HG03442 (cell line): ENCODE measurements around the gene KRT78.
"Not testable (repeated sequence)": the region's sequence is repeated elsewhere in the genome, so short reads cannot be mapped to it uniquely, and the experiment has no call there.

ENCODE experiments used
- ATAC-seq: cut with Tn5 transposase; IDR thresholded peaks from one replicate; pipeline ENCODE4 v1.9.1; 2021; ENCODE audit warnings: mild to moderate bottlenecking, moderate library complexity; ENCODE audit not compliant: unreplicated experiment

Gene KRT78

DNA sequence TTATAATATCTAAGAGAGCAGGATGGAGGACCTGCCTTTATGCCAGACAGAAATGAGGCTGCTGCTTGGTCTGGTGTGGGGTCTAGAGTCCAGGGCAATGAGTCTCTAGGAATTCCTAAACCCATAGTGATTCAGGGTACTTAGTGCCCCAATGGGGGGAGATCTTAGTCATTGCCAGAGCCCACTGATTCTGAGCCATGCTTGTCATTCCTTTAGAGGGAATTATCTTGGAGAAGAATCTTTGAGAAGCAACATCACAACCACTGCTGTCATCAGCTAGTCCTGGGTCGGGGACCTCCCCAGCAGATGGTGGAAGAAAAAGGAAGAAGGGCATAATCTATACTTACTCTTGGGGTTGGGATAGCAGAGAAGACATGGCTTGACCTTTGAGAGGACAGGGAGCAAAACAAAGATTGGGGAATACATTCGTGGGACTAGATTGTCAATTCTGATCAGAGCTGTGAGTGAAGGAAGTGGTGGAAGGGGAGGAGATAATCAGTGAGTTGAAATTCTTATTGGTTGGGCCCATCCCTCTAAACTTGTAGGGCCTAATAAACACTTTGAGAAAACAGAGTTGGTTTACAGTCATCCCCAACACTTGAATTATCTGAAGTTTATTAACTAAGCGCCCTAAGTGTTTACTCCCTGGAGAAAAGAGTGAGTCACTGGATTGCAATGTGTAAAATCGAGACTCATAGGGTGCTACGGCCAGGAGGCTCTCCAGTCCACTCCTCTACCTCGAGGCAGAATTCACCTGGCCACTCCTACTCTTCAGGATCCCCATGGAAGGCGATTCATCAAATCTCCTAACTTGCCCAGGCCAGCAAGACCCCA, 49.9 kb downstream of the KRT78 start:
- ATAC-seq = no peak

DNA sequence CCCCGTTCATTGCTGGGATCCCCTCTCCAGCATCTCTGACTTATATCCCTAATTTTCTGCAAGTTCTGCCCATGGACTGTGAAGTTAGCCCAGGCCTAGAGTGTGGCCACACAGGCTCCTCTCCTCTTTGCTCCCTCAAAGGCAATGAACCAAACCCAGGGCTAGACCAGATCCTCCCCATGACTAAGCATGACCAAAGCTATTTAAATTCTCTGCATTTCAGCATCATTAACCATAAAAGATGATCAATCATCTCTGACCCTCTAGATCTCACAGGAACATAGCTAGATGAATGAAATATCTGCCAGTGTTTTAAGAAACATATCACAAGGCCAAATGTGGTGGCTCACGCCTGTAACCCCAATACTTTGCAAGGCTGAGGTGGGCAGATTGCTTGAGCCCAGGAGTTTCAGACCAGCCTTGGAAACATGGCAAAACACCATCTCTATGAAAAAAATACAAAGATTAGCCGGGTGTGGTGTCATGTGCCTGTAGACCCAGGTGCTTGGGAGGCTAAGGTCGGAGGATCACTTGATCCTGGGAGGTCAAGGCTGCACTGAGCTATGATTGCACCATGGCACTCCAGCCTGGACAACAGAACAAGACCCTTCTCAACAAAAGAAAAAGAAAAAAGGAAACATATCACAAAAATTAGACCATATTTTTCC, 50.7 kb downstream of the KRT78 start:
- ATAC-seq = no peak

DNA sequence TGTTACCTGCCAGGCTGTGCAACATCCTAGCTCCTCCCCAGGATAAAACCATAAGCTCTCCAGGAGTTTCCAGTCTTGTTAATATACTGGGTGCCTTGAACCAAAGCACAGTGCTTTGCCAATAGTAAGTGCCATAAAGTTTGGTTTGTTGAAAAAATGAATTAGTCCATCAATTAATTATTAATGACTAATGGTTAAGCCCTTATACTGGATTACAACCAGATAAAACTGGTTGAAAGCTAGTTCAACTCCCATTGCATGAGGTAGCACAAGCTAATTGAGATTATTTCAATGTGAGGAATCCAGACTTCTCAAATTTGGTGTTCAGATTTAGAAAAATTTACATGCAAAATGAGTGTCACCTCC, 51.3 kb downstream of the KRT78 start:
- no peak for ATAC-seq

DNA sequence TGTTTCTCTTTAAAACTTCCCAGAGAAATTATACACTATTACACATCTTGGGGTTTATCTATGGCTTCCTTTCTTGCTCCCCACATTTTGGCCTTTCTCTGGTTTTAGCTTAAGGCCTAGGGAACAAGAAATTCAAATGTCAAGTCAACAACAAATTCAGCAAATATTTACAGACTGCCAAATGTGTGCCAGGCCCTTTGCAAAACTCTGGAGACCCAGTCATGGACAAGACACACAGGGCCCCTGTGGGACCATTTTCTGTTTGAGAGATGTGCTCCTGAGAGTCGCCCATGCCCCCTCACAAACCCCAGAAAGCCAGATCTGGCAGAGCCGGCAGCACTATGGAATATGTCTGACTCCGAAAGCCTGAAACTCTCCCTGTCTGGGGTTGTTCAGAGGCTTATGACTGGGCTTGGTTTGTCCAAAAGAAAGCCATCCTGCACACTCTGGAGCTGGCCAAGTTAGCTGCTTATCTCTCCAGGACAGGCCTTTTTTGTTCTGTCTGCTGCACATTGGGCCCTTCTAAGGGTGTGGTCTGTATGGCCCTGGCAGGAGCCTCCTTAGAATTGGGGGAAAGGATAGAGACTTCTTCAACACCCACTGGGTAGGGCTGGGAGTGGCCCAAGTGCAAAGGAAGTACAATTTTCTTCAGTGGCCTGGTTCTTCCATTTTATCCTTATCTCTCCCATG, 51.8 kb downstream of the KRT78 start:
- no peak for ATAC-seq

DNA sequence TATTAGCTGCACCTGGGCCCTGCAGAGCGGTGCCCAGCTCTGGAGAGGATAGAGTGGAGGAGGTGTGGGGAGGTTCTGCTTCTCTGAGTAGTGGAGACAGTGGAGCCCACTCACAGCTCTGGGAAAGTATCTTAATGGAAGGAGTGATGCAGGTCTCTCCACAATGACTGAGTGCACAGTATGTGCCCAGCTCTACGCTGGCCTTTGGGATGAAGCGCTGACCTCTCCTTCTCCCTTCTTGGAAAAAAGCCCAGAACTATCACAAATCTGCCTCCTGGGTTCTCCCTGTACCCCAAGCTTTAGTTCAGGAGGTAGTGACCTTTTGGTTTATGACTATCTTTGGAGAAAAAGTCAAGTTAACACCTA, 52.4 kb downstream of the KRT78 start:
- no peak for ATAC-seq

DNA sequence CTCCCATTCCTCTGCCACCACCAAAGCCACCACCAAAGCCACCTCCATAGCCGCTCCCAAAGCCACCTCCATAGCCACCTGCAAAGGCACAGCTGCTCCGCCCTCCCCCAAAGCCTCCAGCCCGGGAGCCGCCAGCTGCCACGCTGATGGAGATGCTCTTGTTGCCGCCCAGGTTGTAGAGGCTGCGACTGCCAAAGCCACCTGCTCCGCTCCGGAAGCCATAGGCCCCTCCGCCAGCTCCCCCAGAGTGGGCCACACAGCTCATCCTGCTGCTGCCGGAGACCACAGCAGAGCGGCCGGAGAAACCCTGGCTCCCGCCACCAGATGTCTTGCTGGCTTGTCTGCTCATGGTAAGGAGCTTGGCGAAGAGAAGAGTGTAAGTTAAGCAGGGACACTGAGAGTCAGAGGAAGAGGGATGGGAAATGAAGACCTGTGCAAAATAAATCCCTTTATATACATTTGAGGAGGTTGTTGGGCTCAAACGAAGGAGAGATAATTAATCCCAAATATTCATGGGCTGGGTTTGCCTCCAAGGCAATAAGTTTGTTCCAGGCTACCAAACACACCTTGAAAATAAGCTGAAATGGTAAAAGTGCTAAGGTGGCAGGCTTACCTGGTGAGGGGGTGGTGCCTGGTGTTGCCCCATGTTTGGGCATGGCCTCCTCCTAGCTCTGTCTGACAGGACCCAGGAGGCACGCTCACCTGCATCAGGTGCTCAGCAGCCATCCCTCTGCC, 52.9 kb downstream of the KRT78 start, which contains the start of gene KRT3:
KRT3 (minus strand) TSS at position 424 of the 735 bp plus-strand sequence; CDS start at position 349, 75 bp downstream.
- no peak for ATAC-seq

DNA sequence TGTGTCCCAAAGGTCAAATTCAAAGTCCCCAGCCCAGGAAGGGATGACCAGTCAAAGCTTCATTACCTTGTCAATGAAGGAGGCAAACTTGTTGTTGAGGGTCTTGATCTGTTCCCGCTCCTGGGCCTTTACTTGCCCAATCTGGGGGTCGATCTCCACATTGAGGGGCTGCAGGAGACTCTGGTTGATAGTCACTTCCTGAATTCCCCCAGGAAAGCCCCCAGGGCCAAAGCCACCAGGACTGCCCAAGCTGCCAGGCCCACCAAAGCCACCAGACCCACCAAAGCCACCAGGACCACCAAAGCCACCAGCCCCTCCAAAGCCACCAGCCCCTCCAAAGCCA, 53.5 kb downstream of the KRT78 start:
- ATAC-seq = not testable (repeated sequence)

DNA sequence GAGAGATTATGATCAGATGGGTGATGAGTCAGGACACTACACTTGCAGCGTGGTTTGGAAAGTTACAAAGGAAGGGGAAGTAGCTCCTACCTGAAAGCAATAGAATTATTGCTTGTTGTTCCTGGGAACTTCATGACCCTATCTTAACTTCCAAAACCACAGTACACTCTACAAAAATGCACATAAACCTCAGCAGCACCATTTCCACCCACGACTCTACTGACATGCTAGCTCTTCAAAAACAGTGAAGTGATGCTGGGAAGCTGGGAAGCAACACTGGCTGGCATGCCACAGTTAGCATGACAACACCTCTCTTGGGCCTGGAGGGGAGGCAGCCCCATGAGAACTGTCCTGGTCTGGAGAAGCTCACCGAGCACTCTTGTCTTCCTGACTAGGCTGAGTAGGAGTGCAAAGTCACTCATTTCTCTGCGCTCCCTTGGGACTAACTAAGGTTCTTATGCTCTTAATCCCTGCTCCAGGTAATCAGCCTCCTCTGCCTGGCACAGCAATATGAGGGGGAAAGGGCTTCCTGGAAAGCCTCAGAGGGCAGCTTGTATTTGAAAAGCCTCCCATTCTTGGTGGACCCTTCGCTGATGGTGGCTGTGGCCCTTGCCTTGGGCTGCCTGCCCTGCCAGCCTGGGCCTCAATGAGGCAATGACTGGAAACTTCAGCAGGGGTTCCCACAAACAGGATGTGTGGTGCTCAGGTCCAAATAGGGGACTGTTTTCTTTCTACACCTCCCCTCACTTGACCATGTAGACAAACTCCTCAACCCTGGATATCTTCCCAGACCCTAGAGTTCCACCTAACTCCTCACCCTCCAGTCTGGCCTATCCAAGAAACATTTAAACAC, 54.1 kb downstream of the KRT78 start:
- ATAC-seq = no peak

DNA sequence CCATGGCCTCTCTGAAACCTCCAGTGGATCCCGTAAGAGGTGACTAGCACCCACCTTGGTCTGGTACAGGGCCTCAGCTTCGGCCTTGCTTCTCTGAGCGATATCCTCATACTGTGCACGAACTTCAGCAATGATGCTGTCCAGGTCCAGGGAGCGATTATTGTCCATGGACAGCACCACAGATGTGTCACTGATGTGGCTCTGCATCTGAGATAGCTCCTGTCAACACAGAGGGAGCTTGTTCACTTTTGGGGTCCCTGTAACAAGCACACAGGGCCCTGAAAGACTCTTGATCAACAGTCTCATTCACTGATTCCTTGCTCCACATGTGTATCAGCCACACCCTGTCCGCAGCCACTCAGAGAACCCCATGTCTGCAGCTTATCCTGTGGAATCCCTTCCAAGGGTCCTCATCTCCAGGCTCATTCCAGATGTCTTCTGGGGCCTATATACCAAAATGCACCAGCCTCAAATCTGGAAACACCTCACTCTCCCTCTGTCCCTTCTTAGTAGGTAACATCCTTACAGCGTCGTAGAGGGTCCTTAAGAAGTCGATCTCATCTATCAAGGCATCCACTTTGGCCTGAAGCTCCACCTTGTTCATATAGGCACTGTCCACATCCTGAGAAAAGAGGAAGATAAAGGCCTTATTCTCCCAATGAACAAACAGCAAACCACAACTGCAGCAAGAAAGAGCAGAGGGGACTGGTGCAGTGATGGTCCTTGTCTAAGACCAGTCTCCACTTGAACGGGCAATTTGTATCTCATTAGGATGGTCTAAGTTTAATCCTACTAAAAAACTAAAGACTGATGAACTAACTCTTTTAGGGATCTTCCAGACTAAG, 56.4 kb downstream of the KRT78 start:
- no peak for ATAC-seq

DNA sequence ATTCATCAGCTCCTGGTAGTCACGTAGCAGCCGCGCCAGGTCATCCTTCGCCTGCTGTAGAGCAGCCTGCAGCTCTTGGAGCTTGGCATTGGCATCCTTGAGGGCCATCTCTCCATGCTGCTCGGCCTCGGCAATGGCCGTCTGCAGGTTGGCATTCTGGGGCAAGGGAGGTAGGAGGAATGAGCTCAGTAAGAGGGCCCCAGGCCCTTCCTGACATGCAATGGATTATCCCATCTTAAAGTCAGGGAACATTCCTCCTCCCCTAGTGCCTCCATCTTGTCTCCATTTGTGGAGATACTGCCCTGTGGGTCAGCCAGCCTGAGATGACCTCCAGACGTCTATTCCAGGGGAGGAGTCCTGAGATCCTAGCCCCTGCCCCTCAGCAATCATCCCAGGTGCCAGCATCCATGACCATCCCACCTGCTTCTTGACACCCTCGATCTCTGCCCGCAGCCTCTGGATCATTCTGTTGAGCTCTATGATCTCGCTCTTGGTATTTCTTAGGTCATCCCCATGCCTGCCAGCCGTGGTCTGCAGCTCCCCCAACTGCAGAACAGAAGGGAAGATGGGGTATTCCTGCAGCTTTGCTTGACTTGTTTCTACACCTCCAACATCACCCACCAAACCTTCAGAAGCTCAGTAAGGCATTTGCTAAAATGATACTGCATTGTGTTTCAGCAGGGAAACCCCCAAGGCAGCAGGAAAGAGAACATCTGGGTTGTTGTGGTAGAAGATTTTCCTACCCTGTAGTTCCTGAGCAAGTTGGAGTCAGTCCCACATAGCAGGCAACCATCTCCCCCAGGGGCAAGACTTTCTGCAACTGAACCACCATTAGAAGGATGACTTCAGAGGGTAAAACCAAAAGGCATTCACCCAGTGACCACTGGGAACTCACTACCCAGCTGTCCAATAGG, 57.3 kb downstream of the KRT78 start:
- ATAC-seq = no peak

DNA sequence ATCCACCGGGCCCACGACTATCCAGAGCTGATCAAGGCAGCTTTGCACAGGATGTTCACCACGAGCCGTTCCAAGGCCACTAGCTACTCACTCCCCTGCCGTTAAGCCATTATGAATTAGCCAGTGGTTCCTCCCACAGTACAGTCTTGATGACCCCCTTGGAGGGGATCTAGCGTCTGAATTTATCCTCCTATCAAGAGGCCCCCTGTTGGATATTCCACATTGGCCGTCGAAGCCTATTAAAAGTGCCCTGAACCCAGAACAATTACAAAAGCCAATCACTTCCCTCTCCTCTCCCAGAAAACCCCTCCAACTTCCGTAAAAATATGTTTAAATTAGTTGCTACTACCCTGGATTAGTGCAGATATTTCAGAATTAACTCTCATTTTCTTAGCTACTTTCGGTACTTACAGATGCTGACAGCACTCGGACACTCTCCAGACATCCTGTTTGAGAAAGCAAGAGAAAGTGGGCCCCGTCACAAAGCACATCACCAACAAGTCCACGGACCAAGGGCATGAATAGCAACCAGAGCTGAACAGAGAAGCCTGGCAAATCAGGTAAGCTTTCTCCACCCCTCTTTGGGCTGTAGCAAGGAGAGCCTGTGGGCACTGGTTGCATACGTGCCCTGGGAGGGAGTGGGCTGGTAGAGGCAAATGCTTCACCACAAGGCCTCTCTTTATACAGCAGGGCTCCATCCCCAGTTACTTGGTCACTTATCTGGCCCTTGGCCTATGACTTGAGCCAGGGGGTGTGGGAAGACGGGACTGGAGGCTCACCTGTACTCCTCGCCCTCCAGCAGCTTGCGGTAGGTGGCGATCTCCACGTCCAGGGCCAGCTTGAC, 58.1 kb downstream of the KRT78 start:
- ATAC-seq = no peak

DNA sequence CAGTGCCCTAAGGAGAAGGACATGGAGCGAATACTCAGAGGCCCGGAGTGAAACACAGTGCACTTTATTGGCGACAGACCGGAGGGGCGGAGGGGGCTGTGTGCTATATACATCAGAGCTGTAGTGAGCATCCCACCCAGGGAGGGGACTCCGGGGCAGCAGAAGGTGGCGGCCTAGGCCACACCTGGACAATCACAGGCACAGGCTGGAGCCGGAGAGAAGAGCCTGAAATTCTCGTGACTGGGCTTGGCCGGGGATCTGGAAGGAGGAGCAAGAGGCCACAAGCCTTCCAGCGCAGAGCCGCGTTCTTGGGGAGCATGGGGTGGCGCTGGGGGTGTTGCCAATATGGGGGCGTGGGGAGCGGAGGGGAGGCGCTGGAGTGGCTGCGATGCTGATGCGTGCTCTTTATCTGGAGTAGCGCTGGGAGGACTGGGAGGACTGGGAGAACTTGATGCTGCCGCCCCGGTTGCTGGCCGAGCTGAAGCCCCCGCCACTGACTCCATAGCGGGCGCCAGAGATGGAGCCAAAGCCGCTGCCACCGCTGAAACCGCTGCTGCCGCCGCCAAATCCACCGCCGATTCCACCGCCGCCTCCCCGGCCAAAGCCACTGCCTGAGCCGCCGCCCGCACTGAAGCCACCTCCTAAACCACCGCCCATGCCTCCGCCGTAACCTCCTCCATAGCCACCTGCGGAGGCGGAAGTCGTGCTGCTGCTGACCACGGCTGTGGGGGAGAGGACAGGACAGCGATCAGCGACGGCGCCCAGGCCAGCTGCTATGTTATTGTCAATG, 59.0 kb downstream of the KRT78 start:
- no peak for ATAC-seq

DNA sequence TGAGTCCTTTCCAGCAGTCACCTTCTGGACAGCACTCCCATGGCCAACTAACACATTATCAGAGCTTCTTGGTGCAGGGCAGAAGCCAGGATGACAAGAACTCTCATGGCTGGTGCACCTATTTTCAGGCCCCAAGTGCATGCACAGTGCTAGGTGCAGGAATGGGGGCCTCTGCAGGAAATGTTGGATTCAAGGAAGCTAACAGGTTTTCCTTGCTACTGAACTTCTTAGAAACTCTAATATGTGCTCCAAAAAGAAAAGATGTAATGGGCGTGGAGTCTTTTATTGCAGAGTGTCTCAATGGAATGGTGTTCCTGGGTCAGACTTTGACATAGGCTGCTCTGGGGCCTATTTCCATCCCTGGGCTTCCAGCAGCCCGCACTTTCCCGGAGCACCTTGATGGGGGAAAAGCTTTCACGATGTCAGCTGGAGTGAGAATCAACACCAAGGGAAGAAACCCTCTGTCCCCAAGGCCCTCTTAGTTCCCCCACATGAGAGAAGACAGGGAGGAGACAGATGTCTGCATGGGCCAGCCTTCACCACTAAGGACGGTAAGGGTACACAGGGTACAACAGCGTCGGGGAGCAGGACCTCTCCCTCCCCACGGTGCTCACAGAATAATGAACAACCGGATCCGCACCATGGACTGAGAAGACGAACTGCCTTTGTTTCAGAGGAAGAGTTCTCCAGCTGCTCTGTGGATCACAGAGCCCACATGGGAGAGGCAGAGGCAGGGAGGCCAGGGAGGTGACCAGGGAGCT, 59.7 kb downstream of the KRT78 start:
- no peak for ATAC-seq

DNA sequence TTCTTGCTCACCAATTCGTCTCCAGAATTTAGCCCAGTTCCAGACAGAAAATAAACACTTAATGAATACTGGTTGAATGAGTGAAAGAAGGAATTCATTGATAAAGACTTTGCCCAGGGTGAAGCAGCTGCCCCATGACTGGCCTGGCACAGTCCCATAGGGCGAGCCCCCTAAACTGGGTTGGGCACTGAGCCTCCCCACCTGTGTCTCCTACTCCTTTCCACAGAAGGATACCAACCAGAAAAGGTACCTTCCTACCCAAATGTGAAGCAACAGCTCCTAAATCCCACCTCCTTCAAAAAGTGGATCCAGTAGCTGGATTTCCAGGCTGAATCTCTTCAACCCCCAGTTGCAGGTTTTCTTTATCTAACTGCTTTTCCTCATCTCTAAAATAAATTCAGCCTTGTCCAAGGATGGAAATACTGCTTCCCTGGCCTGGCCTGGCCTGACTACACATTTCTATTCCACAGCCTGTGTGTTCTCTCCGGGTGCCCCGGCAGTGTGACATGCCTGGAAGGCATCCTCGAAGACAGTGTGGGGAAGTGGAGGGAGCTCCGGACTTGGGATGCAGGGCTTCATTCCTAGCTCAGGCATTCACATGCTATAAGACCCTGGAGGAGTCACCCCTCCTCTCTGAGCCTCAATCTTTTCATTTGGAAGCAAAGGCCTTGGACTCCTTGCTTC, 60.5 kb downstream of the KRT78 start:
- no peak for ATAC-seq
